ENCODE measurements around the gene MTNR1A. TPM values are rescaled to one million over a fixed set of nuclear protein-coding genes. Genes with fewer than 3 reads are reported as not detected.
A peak's percentile ranks its signal among the peaks of the same experiment; 100 is the strongest.

MTNR1A gene
- 0.06 to 0.12 TPM in 2 of 3 replicates, not detected in the other for polyA plus RNA-seq
- not detected for polyA plus RNA-seq (2011; ENCODE audit: low read depth)
- not detected in 2 replicates for polyA plus RNA-seq (2011; cell fraction: cytosol; rRNA removed)
- polyA plus RNA-seq (2011; cell fraction: nucleus; rRNA removed), result 0.38 and 0.65 TPM in 2 replicates
- polyA plus RNA-seq (2012; ENCODE audit: low replicate concordance), result not detected in 2 replicates
- 0.16 to 0.82 TPM (median 0.36 TPM) in 3 replicates for polyA minus RNA-seq
- not detected for polyA minus RNA-seq (2011; cell fraction: cytosol; rRNA and poly(A)+ RNA removed)
- polyA minus RNA-seq (2011; cell fraction: nucleus; rRNA and poly(A)+ RNA removed), result 2.6 and 6.1 TPM in 2 replicates

DNA sequence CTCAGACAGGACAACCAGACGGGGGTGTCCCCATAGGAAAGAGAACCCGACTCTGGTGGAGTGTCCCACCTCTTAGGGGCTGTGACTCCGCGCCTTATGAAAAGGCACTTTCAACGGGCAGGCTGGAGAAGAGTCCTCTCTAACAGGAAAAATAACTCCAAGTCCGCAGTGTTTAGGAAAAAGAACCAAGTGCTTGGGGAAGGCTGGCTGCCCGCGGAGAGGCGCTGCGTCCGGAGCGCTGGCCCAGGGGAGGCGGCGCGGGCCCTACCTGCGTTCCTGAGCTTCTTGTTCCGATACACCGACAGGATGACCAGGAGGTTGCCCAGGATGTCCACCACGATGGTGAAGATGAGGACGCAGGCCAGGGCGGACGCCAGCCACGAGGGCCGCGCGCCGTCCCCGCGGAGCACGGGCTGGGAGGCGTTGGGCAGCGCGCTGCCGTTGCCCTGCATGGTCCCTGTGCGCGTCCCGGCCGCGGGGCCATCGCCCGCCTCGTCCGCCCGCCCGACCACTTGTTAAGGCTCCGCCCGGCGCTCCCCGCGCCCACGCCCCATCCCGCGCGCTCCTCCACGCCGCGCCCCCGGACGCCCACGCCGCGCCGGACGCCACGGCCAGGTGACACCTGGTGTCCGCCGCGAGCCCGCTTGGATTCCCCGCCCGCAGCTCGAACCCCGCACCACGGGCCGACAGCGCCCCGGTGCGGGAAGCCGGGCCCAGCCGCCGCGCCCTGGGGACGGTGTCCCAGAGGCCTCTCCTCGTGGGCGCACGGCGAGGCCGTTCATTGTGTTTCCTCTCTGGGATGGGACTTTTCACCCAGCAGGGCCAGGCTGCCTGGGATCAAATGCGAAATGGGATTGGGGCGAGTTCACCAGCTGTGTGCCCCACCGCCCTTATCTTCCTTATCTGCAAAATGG, at the start of gene MTNR1A:
MTNR1A (minus strand) TSS at position 654 of the 914 bp plus-strand sequence; CDS start at position 452, 202 bp downstream.
- Histone ChIP-seq H3K4me3 (ENCODE audit: control insufficient read depth in 2 of 3, extremely low read depth in 1 of 3, insufficient read depth in 2 of 3, low read depth in 1 of 3, low read length in 3 of 3) (peak within 1 kb of the TSS; percentile 15 to 61 (median 54)), H3K36me3 (ENCODE audit: control insufficient read depth in 2 of 2, extremely low read depth in 1 of 2, insufficient read depth in 2 of 2, low read length in 2 of 2) (no peaks in the 10 kb centered on the region), H3K9ac (ENCODE audit: control insufficient read depth, extremely low read depth, insufficient read depth, low read length) (no peak within 1 kb of the TSS), H2AFZ (ENCODE audit: control insufficient read depth, low read length) (peak within 1 kb of the TSS; percentile 74), H3K27me3 (ENCODE audit: control insufficient read depth, extremely low read depth, insufficient read depth, low read length) (peaks cover 10% of the 10 kb centered on the region), H3K4me2 (ENCODE audit: control insufficient read depth, extremely low read depth, insufficient read depth, low read depth, low read length) (peak within 1 kb of the TSS; percentile 89), H3K27ac (ENCODE audit: control insufficient read depth, insufficient read depth, low read length) (no peak within 1 kb of the TSS), H3K9me1 (ENCODE audit: control insufficient read depth, extremely low read depth, insufficient read depth, low read length) (no peaks in the 10 kb centered on the region), H3K9me3 (ENCODE audit: control insufficient read depth, low read depth, low read length) (no peaks in the 10 kb centered on the region), H4K20me1 (ENCODE audit: control insufficient read depth, extremely low read depth, insufficient read depth, low read length) (no peaks in the 10 kb centered on the region), H3K4me1 (ENCODE audit: control insufficient read depth, extremely low read depth, insufficient read depth, low read length) (peaks cover 6% of the 10 kb centered on the region), H3K79me2 (ENCODE audit: control insufficient read depth, insufficient read depth, low read length) (no peaks in the 10 kb centered on the region)
- dilution Hi-C loops (cut with MboI; ENCODE audit: extremely low pct_ligation_motif_present, low sequenced_read_pairs), result loop anchor here (10.0 kb wide), 1 partner anchor 260 kb away; no protein-coding TSS in a partner anchor
- TF ChIP-seq, protein P1, sequence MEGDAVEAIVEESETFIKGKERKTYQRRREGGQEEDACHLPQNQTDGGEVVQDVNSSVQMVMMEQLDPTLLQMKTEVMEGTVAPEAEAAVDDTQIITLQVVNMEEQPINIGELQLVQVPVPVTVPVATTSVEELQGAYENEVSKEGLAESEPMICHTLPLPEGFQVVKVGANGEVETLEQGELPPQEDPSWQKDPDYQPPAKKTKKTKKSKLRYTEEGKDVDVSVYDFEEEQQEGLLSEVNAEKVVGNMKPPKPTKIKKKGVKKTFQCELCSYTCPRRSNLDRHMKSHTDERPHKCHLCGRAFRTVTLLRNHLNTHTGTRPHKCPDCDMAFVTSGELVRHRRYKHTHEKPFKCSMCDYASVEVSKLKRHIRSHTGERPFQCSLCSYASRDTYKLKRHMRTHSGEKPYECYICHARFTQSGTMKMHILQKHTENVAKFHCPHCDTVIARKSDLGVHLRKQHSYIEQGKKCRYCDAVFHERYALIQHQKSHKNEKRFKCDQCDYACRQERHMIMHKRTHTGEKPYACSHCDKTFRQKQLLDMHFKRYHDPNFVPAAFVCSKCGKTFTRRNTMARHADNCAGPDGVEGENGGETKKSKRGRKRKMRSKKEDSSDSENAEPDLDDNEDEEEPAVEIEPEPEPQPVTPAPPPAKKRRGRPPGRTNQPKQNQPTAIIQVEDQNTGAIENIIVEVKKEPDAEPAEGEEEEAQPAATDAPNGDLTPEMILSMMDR (optimal IDR thresholded peaks at IDR 0.05 in 1 of 3, IDR thresholded peaks at IDR 0.05 in 1 of 3, conservative IDR thresholded peaks at IDR 0.05 in 1 of 3; ENCODE audit: extremely low read depth in 1 of 3, insufficient read depth in 2 of 3, low read length in 3 of 3), result peak in 1 of 3 experiments; percentile 25
- no peak for TF ChIP-seq EZH2 (IDR thresholded peaks at IDR 0.05; ENCODE audit: low read length)
- no peak for DNase-seq (ENCODE audit: low read depth, low spot score)
- no peak for FAIRE-seq

DNA sequence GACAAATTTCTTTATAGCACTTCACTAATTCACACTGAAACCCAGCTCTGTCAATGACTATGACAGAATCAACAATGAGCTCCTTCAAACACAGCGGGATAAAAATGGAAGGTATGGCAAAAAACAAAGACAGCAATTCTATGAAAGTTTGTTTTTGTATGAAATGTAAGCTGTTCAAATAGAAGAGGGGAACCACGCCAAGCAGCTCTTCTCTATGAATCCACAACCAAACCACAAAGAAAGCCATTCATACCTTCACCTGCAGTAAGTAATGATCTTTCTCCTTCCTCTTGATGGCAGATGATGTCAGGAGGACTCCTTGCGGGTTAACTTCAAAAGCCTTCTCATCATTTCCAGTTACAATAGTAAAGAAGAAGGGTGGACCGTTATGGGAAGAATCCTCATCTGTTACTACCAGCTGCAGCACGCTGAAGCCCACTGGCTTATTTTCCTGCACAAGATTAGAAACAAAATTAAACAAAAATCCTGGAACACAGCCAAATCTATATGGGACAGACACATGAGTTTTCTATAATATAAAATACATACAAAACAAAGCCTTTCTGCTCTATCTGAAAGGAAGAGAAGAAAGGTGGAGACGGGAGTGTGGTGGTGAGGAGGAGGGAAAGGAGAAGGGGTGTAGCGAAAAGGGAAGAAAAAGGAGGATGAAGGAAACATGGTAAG, 48.9 kb upstream of the MTNR1A start:
- Histone ChIP-seq H3K36me3 (ENCODE audit: control insufficient read depth in 2 of 2, extremely low read depth in 1 of 2, insufficient read depth in 2 of 2, low read length in 2 of 2) (peaks cover 47 to 51% of the 10 kb centered on the region in 2 experiments), H3K4me3 (ENCODE audit: control insufficient read depth in 2 of 3, extremely low read depth in 1 of 3, insufficient read depth in 2 of 3, low read depth in 1 of 3, low read length in 3 of 3) (no peak overlapping the region), H3K4me2 (ENCODE audit: control insufficient read depth, extremely low read depth, insufficient read depth, low read depth, low read length) (no peak overlapping the region), H3K9me1 (ENCODE audit: control insufficient read depth, extremely low read depth, insufficient read depth, low read length) (no peaks in the 10 kb centered on the region), H3K4me1 (ENCODE audit: control insufficient read depth, extremely low read depth, insufficient read depth, low read length) (peaks cover 8% of the 10 kb centered on the region), H3K27ac (ENCODE audit: control insufficient read depth, insufficient read depth, low read length) (no peak overlapping the region), H3K27me3 (ENCODE audit: control insufficient read depth, extremely low read depth, insufficient read depth, low read length) (no peaks in the 10 kb centered on the region), H4K20me1 (ENCODE audit: control insufficient read depth, extremely low read depth, insufficient read depth, low read length) (no peaks in the 10 kb centered on the region), H3K9ac (ENCODE audit: control insufficient read depth, extremely low read depth, insufficient read depth, low read length) (no peak overlapping the region), H2AFZ (ENCODE audit: control insufficient read depth, low read length) (no peak overlapping the region), H3K9me3 (ENCODE audit: control insufficient read depth, low read depth, low read length) (no peaks in the 10 kb centered on the region), H3K79me2 (ENCODE audit: control insufficient read depth, insufficient read depth, low read length) (peaks cover 40% of the 10 kb centered on the region)
- no peak for DNase-seq (ENCODE audit: low read depth, low spot score)
- dilution Hi-C loops (cut with MboI; ENCODE audit: extremely low pct_ligation_motif_present, low sequenced_read_pairs), result no loop called here
- no peak for FAIRE-seq
- no peak for TF ChIP-seq EZH2 (IDR thresholded peaks at IDR 0.05; ENCODE audit: low read length)
- TF ChIP-seq, protein P1 (optimal IDR thresholded peaks at IDR 0.05 in 1 of 3, IDR thresholded peaks at IDR 0.05 in 1 of 3, conservative IDR thresholded peaks at IDR 0.05 in 1 of 3; ENCODE audit: extremely low read depth in 1 of 3, insufficient read depth in 2 of 3, low read length in 3 of 3), result no peak

Data from keratinocyte (primary cell).